Peyer's patch (tissue), 4 donors: ENCODE measurements around the gene NPTXR.

Experiments
- POLR2A ChIP-seq, 2 donors: fragments of 450-650 bp; IDR thresholded peaks; one replicate each; pipeline ENCODE4 v1.5.1; 2017; ENCODE audit warnings: antibody characterized with exemption in 2 of 2, mild to moderate bottlenecking in 2 of 2, moderate library complexity in 2 of 2
- TF ChIP-seq, protein P1 (sequence below), 6 experiments: fragments of 450-650 bp in 4 of 6; fragments of 200-600 bp in 2 of 6; sonication (generic) in 1 of 6; IDR thresholded peaks; one replicate each; pipeline ENCODE4 v1.5.1; 2017 to 2019; ENCODE audit warnings: antibody characterized with exemption in 6 of 6, mild to moderate bottlenecking in 3 of 6, moderate library complexity in 1 of 6

DNA sequence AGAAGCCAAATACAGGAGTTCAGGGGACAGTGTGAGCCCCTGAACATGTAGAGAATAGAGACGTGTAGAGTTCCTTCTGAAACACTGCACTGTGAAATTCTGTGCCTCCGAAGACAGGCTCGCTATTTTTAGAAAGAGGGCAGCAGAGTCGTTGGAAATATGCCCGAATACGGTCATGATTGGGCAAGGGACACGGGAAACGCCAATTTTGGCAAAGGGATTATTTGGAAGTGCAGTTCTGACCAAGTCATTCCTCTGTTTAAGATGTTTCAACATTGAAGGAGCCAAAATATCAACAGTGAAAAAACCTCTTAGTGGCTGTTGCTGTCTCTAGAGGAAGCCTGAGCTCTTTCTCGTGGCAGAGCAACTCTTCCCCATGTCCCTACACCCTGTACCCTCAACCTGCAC is 37.6 kb upstream of the NPTXR start:
- TF ChIP-seq, protein P1, sequence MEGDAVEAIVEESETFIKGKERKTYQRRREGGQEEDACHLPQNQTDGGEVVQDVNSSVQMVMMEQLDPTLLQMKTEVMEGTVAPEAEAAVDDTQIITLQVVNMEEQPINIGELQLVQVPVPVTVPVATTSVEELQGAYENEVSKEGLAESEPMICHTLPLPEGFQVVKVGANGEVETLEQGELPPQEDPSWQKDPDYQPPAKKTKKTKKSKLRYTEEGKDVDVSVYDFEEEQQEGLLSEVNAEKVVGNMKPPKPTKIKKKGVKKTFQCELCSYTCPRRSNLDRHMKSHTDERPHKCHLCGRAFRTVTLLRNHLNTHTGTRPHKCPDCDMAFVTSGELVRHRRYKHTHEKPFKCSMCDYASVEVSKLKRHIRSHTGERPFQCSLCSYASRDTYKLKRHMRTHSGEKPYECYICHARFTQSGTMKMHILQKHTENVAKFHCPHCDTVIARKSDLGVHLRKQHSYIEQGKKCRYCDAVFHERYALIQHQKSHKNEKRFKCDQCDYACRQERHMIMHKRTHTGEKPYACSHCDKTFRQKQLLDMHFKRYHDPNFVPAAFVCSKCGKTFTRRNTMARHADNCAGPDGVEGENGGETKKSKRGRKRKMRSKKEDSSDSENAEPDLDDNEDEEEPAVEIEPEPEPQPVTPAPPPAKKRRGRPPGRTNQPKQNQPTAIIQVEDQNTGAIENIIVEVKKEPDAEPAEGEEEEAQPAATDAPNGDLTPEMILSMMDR (IDR thresholded peaks at IDR 0.05), result no peak
- no peak for TF ChIP-seq POLR2A (IDR thresholded peaks at IDR 0.05)
